Endothelial cell (in vitro differentiated cells): ENCODE data around the gene FAM81A. TPM values are rescaled to one million over a fixed set of nuclear protein-coding genes. Genes with fewer than 3 reads are reported as not detected.

Source experiments
- DNase-seq: peaks from one replicate; pipeline ENCODE4 v3.0.0; 2021; ENCODE audit warnings: low spot score
- H3K27ac Mint-ChIP-seq: one replicate; pipeline ENCODE4 v1.8.0; 2021; ENCODE audit warnings: mixed read lengths, inconsistent platforms; ENCODE audit not compliant: unreplicated experiment
- H3K27me3 Mint-ChIP-seq: one replicate; pipeline ENCODE4 v1.8.0; 2021; ENCODE audit warnings: mild to moderate bottlenecking, moderate library complexity, mixed read lengths, inconsistent platforms; ENCODE audit not compliant: unreplicated experiment
- H3K36me3 Mint-ChIP-seq: one replicate; pipeline ENCODE4 v1.8.0; 2021; ENCODE audit warnings: mild to moderate bottlenecking, low read depth, mixed read lengths, inconsistent platforms; ENCODE audit not compliant: unreplicated experiment
- H3K4me1 Mint-ChIP-seq: one replicate; pipeline ENCODE4 v1.8.0; 2021; ENCODE audit warnings: mild to moderate bottlenecking, mixed read lengths, inconsistent platforms; ENCODE audit not compliant: unreplicated experiment
- H3K4me3 Mint-ChIP-seq: one replicate; pipeline ENCODE4 v1.8.0; 2021; ENCODE audit warnings: mild to moderate bottlenecking, mixed read lengths, inconsistent platforms; ENCODE audit not compliant: unreplicated experiment
- H3K9me3 Mint-ChIP-seq: one replicate; pipeline ENCODE4 v1.8.0; 2021; ENCODE audit warnings: mixed read lengths, inconsistent platforms; ENCODE audit not compliant: unreplicated experiment
- total RNA-seq: library from RNA; stranded (reverse); fragmentation: NEBNext Ultra II Directional; extraction: Animal tissue kit (Norgen Biotek cat#: 25700); gene quantifications from one replicate; pipeline ENCODE4 v1.2.1, GENCODE V29; 2021; ENCODE audit not compliant: unreplicated experiment
- TF ChIP-seq, protein P1 (sequence below): fragments of 200-600 bp; sonication (generic); IDR thresholded peaks from one replicate; pipeline ENCODE4 v1.5.0; 2021; ENCODE audit warnings: antibody characterized with exemption; ENCODE audit not compliant: unreplicated experiment

The FAM81A gene
- total RNA-seq, 1 donor from 2014 or later = 0.23 TPM

DNA sequence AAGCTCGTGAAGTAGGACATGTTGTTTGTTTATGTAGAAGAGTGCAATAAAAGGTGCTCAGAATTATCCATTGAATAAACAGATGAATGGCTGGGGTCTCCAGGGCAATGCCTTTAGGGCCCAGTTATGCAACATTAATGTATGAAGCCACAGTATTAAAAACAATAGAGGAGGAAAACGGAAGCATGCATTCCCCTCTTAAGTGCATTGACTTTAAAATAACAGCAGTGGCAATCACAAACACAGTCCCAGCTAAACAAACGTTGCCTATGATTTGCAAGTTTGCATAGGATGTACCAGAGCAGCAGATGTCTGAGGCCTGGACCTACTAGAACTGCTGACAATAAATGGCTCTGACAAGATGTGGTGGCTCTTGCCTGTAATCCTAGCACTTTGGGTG is 113.0 kb downstream of the FAM81A start:
- H3K4me3 Mint-ChIP-seq = no peak overlapping the region
- H3K9me3 Mint-ChIP-seq = peaks cover 4% of the 10 kb centered on the region
- H3K27me3 Mint-ChIP-seq = peaks cover 2% of the 10 kb centered on the region
- H3K36me3 Mint-ChIP-seq = no peaks in the 10 kb centered on the region
- H3K4me1 Mint-ChIP-seq = peaks cover 20% of the 10 kb centered on the region
- TF ChIP-seq, protein P1, sequence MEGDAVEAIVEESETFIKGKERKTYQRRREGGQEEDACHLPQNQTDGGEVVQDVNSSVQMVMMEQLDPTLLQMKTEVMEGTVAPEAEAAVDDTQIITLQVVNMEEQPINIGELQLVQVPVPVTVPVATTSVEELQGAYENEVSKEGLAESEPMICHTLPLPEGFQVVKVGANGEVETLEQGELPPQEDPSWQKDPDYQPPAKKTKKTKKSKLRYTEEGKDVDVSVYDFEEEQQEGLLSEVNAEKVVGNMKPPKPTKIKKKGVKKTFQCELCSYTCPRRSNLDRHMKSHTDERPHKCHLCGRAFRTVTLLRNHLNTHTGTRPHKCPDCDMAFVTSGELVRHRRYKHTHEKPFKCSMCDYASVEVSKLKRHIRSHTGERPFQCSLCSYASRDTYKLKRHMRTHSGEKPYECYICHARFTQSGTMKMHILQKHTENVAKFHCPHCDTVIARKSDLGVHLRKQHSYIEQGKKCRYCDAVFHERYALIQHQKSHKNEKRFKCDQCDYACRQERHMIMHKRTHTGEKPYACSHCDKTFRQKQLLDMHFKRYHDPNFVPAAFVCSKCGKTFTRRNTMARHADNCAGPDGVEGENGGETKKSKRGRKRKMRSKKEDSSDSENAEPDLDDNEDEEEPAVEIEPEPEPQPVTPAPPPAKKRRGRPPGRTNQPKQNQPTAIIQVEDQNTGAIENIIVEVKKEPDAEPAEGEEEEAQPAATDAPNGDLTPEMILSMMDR = no peak
- no peak overlapping the region for H3K27ac Mint-ChIP-seq
- DNase-seq = no peak

DNA sequence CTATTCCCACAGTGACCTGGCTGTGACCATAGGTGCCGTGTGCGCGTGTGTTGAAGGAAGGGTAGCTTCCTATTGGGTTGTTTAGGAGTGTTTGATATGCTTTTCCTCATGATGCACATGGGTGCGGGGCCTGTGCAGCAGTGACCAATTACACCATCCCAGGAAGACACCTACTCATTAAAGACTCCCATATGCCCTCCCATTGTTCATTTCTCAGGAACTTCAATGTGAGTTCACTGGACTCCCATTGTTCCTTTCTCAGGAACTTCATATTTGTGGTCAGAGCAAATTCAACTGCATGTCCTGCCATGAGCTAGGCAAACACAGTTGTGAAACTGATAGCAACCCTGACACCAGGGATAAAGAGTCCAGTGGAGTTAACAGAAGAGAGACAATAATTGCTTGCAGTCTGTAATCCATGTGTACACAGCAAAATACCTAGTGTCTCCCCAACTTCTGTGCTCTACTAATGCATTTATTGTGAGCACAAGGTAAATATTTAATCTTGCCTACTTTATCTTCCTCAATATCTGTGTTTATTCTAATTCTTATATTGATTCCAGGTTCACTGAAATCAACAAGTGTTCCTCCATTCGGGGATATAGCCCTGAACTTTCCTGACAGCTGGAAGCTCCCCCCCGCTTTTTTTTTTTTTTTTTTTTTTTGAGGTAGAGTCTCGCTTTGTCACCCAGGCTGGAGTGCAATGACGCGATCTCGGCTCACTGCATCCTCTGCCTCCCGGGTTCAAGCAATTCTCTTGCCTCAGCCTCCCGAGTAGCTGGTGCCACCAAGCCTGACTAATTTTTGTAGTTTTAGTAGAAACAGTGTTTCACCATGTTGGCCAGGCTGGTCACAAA is 116.1 kb downstream of the FAM81A start:
- Mint-ChIP-seq H3K36me3 (no peaks in the 10 kb centered on the region), H3K4me1 (peaks cover 23% of the 10 kb centered on the region), H3K9me3 (peaks cover 4% of the 10 kb centered on the region), H3K27me3 (peaks cover 3% of the 10 kb centered on the region), H3K4me3 (no peak overlapping the region), H3K27ac (peak overlapping the region; percentile 93)
- TF ChIP-seq, protein P1 = no peak
- DNase-seq = peak; percentile 19

DNA sequence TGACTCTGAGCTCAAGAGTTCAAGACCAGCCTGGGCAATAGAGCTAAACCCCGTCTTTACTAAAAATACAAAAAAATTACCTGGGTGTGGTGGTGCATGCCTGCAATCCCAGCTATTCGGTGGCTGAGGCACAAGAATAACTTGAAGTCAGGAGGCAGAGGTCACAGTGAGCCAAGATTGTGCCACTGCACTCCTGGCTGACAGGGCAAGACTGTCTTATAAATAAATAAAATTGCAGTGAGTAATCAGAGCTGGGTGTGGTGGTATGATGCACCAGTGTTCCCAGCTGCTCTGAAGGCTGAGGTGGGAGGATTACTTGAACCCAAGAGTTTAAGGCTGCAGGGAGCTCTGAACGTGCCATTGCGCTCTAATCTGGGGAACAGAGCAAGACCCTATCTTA is 117.7 kb downstream of the FAM81A start:
- DNase-seq = no peak
- peaks cover 20% of the 10 kb centered on the region for H3K4me1 Mint-ChIP-seq
- peaks cover 3% of the 10 kb centered on the region for H3K27me3 Mint-ChIP-seq
- no peaks in the 10 kb centered on the region for H3K36me3 Mint-ChIP-seq
- peaks cover 1% of the 10 kb centered on the region for H3K9me3 Mint-ChIP-seq
- H3K27ac Mint-ChIP-seq = no peak overlapping the region
- no peak overlapping the region for H3K4me3 Mint-ChIP-seq
- TF ChIP-seq, protein P1 = no peak

DNA sequence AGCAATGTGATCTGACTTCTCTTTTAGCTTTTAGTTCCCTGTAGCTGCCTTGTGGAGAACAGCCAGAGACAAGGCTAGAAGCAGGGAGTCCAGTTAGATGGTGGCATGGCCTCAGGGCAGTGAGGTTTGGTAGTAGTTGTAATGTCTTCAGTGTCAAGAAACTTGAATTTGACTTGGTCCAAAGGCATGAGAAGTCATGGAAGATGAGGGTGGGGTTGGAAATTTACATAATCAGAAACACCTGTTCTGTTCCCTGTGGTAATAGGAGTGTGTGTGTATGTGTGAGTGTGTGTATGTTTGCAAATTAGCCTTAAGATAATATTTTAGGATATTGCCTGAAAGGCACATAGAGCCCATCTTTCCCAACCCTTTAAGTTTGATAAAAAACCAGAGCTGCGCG is 118.4 kb downstream of the FAM81A start:
- peaks cover 17% of the 10 kb centered on the region for H3K4me1 Mint-ChIP-seq
- H3K27me3 Mint-ChIP-seq = peaks cover 7% of the 10 kb centered on the region
- no peak overlapping the region for H3K4me3 Mint-ChIP-seq
- DNase-seq = no peak
- no peaks in the 10 kb centered on the region for H3K36me3 Mint-ChIP-seq
- no peak overlapping the region for H3K27ac Mint-ChIP-seq
- H3K9me3 Mint-ChIP-seq = no peaks in the 10 kb centered on the region
- TF ChIP-seq, protein P1 = no peak

DNA sequence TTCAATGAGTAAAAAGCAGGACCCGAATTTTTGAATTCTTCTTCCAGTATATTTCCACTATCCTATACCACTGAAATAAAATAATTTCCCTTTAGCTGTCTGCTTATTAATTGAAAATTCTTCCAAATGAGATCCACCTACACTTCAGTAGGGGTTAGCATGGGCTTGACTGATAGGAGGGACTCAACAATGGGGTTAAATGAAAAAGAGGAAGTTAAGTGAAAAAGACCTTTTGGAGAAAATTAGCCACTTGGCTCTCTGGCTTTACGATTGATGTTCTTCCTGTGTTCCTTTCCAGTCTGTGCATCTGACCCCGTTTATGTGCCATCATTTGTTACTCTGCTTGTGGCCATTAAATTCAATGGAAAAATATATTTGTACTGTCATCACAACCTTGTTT is 119.6 kb downstream of the FAM81A start:
- Mint-ChIP-seq H3K4me1 (peaks cover 17% of the 10 kb centered on the region), H3K27me3 (peaks cover 7% of the 10 kb centered on the region), H3K36me3 (no peaks in the 10 kb centered on the region), H3K9me3 (no peaks in the 10 kb centered on the region), H3K27ac (no peak overlapping the region), H3K4me3 (no peak overlapping the region)
- TF ChIP-seq, protein P1 = no peak
- DNase-seq = no peak
